Calu3 (cell line): ENCODE measurements around the gene SRSF11. TPM values are rescaled to one million over a fixed set of nuclear protein-coding genes. Genes with fewer than 3 reads are reported as not detected.

Source experiments
- BruUV-seq: library from RNA; stranded (reverse); fragments of 400-500 nt; replicated peaks from 2 replicates; lab custom pipeline; 2021; lab: Mats Ljungman, UMichigan
- CTCF ChIA-PET: fragments of 300-600 bp; sonication (Branson Sonifier 250); formaldehyde crosslinking; loops from one replicate; lab custom pipeline; 2022; ENCODE audit warnings: antibody characterized with exemption; lab: Charles Lee
- DNase-seq: peaks from one replicate; pipeline ENCODE4 v3.0.0; 2022
- H3K27ac Mint-ChIP-seq: one replicate; pipeline ENCODE4 v1.8.0; 2022; ENCODE audit warnings: mixed read lengths; ENCODE audit not compliant: unreplicated experiment
- H3K27me3 Mint-ChIP-seq: one replicate; pipeline ENCODE4 v1.8.0; 2022; ENCODE audit warnings: mixed read lengths; ENCODE audit not compliant: unreplicated experiment
- H3K36me3 Mint-ChIP-seq: one replicate; pipeline ENCODE4 v1.8.0; 2022; ENCODE audit warnings: mild to moderate bottlenecking, moderate library complexity, mixed read lengths; ENCODE audit not compliant: insufficient read depth, unreplicated experiment
- H3K4me1 Mint-ChIP-seq: one replicate; pipeline ENCODE4 v1.8.0; 2022; ENCODE audit warnings: mild to moderate bottlenecking, low read depth, mixed read lengths; ENCODE audit not compliant: unreplicated experiment
- H3K4me3 Mint-ChIP-seq: one replicate; pipeline ENCODE4 v1.8.0; 2022; ENCODE audit warnings: mild to moderate bottlenecking, low read depth, moderate library complexity, mixed read lengths; ENCODE audit not compliant: unreplicated experiment
- H3K9me3 Mint-ChIP-seq: one replicate; pipeline ENCODE4 v1.8.0; 2022; ENCODE audit warnings: low read depth, mixed read lengths; ENCODE audit not compliant: unreplicated experiment
- intact Hi-C: fragments of 100-400 bp; cut with micrococcal nuclease; formaldehyde crosslinking; loops from one replicate; pipeline ENCODE4 v1.10.0; 2022; ENCODE audit not compliant: unreplicated experiment
- total RNA-seq: library from RNA; stranded (reverse); gene quantifications from 2 replicates; pipeline ENCODE4 v1.2.3, GENCODE V29; 2022
- TF ChIP-seq, protein P1 (sequence below): fragments of 200-600 bp; IDR thresholded peaks from one replicate; pipeline ENCODE4 v1.8.0; 2022; ENCODE audit warnings: antibody characterized with exemption; ENCODE audit not compliant: unreplicated experiment

SRSF11 gene
- total RNA-seq, 1 experiment from 2014 or later = 143 TPM

DNA sequence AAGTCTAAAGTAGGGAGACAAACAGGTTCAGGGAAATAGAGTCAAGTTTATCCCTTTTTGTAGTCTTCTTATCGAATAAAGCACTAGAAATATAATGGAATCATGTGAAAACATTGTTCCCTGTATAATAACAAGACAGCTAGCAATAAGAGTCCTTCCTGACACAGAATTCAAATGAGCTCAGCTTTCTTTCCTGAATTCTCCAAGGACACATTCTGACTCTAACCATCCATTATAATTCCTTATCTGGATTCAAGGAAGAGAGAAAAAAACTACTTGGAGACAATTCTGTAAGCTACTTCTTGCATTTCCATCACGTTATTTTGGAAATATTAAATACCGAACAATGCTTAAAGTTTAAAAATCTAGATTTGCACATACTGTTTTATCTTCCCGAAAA is 74.6 kb downstream of the SRSF11 start:
- DNase-seq = no peak
- Mint-ChIP-seq H3K4me3 (no peak overlapping the region), H3K27ac (no peak overlapping the region), H3K9me3 (no peaks in the 10 kb centered on the region), H3K36me3 (peaks cover 14% of the 10 kb centered on the region), H3K4me1 (peaks cover 14% of the 10 kb centered on the region), H3K27me3 (no peaks in the 10 kb centered on the region)
- no TSS peak for BruUV-seq
- CTCF ChIA-PET = no interaction called here
- intact Hi-C loops = no loop called here
- TF ChIP-seq, protein P1, sequence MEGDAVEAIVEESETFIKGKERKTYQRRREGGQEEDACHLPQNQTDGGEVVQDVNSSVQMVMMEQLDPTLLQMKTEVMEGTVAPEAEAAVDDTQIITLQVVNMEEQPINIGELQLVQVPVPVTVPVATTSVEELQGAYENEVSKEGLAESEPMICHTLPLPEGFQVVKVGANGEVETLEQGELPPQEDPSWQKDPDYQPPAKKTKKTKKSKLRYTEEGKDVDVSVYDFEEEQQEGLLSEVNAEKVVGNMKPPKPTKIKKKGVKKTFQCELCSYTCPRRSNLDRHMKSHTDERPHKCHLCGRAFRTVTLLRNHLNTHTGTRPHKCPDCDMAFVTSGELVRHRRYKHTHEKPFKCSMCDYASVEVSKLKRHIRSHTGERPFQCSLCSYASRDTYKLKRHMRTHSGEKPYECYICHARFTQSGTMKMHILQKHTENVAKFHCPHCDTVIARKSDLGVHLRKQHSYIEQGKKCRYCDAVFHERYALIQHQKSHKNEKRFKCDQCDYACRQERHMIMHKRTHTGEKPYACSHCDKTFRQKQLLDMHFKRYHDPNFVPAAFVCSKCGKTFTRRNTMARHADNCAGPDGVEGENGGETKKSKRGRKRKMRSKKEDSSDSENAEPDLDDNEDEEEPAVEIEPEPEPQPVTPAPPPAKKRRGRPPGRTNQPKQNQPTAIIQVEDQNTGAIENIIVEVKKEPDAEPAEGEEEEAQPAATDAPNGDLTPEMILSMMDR = no peak

DNA sequence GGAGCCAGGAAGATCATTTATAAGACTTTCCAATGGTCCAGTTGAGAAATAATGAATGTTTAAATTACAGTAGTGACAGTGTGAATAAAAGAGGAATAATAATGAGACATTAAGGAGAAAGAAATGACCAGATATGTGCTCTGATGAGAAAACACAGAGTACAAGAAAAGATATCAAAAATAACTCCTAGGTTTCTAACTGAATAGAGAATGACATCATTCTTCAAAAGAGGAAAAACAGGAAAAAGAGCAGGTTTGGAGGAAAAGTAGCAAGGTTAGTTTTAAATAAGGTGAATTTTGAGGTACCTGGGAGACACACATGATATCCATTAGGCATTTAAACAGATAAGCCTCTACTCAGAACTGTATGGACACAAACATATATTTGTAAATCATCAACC is 78.3 kb downstream of the SRSF11 start:
- Mint-ChIP-seq H3K36me3 (peaks cover 13% of the 10 kb centered on the region), H3K4me1 (peaks cover 14% of the 10 kb centered on the region), H3K9me3 (no peaks in the 10 kb centered on the region), H3K4me3 (no peak overlapping the region), H3K27me3 (no peaks in the 10 kb centered on the region), H3K27ac (peak overlapping the region; percentile 53)
- intact Hi-C loops = no loop called here
- CTCF ChIA-PET = no interaction called here
- DNase-seq = no peak
- TF ChIP-seq, protein P1 = no peak
- no TSS peak for BruUV-seq

Other genes starting within 250 kb of the SRSF11 start
- 15.8 and 16.0 TPM in 2 replicates for gene LRRC40, start 15.8 kb upstream of the SRSF11 start, total RNA-seq
- gene ANKRD13C, start 133.3 kb downstream of the SRSF11 start, total RNA-seq = 24.6 and 25.2 TPM in 2 replicates
- 15.5 and 15.9 TPM in 2 replicates for gene CTH, start 189.9 kb downstream of the SRSF11 start, total RNA-seq